Measurements from ENCODE around the gene KAT8. TPM values are rescaled to one million over a fixed set of nuclear protein-coding genes. Genes with fewer than 3 reads are reported as not detected.

Gene KAT8
- total RNA-seq, 2 experiments from 2014 or later = 55.6 to 58.7 TPM

DNA sequence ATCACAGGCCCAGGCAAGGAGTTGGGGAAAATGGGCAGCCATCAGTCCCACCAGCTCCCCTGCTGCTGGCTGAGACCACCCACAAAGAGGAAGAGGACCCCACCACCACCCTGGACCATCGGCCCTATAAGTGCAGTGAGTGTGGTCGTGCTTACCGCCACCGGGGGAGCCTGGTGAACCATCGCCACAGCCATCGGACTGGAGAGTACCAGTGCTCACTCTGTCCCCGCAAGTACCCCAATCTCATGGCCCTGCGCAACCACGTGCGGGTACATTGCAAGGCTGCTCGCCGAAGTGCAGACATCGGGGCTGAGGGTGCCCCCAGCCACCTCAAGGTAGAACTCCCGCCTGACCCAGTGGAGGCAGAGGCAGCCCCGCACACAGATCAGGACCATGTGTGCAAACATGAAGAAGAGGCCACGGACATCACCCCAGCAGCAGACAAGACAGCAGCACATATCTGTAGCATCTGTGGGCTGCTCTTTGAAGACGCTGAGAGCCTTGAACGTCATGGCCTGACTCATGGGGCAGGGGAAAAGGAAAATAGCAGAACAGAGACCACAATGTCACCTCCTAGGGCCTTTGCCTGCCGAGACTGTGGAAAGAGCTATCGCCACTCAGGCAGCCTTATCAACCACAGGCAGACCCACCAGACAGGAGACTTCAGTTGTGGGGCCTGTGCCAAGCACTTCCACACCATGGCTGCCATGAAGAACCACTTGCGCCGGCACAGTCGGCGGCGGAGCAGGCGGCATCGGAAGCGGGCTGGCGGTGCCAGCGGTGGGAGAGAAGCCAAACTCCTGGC is 39.7 kb upstream of the KAT8 start:
- no peak overlapping the region for H3K4me3 Mint-ChIP-seq
- DNase-seq = no peak
- no peaks in the 10 kb centered on the region for H3K27me3 Mint-ChIP-seq
- intact Hi-C loops (cut with micrococcal nuclease) = no loop called here
- H3K27ac Mint-ChIP-seq = peak overlapping the region; percentile 55
- POLR2A ChIA-PET = interaction anchor here (0.6 to 2.1 kb wide), 4 partner anchors 11 to 119 kb away, joined by 3 to 5 read pairs (median 4); partner anchors contain the start of genes FUS and PRSS53
- peaks cover 48% of the 10 kb centered on the region for H3K36me3 Mint-ChIP-seq (ENCODE audit: low read depth)
- CTCF ChIA-PET = interaction anchor here (0.7 kb wide), 1 partner anchor 18 kb away, joined by 3 read pairs; no protein-coding TSS in a partner anchor
- H3K4me1 Mint-ChIP-seq (ENCODE audit: low read depth) = peaks cover 45% of the 10 kb centered on the region
- no peaks in the 10 kb centered on the region for H3K9me3 Mint-ChIP-seq
- no peak for TF ChIP-seq CTCF (IDR thresholded peaks at IDR 0.05)
- ATAC-seq = no peak

DNA sequence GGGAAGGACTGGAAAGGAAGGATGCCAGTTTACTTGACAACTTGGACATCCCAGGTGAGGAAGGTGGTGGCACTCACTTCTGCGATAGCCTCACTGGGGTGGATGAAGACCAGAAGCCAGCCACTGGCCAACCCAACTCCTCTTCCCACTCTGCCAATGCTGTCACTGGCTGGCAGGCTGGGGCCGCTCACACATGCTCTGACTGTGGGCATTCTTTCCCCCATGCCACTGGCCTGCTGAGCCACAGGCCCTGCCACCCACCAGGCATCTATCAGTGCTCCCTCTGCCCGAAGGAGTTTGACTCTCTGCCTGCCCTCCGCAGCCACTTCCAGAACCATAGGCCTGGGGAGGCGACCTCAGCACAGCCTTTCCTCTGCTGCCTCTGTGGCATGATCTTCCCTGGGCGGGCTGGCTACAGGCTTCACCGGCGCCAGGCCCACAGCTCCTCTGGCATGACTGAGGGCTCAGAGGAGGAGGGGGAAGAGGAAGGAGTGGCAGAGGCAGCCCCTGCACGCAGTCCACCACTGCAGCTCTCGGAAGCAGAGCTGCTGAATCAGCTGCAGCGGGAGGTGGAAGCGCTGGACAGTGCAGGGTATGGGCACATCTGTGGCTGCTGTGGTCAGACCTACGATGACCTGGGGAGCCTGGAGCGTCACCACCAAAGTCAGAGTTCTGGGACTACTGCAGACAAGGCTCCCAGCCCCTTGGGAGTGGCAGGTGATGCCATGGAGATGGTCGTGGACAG is 38.7 kb upstream of the KAT8 start:
- H3K27ac Mint-ChIP-seq = no peak overlapping the region
- intact Hi-C loops (cut with micrococcal nuclease) = no loop called here
- DNase-seq (no peak), ATAC-seq (no peak)
- CTCF ChIA-PET = no interaction called here
- no peaks in the 10 kb centered on the region for H3K9me3 Mint-ChIP-seq
- H3K27me3 Mint-ChIP-seq = no peaks in the 10 kb centered on the region
- H3K36me3 Mint-ChIP-seq (ENCODE audit: low read depth) = peaks cover 50% of the 10 kb centered on the region
- POLR2A ChIA-PET = interaction anchor here (0.7 to 2.1 kb wide), 2 partner anchors 10 to 21 kb away, joined by 3 to 5 read pairs; partner anchors contain the start of gene PRSS53
- TF ChIP-seq CTCF (IDR thresholded peaks at IDR 0.05) = no peak
- no peak overlapping the region for H3K4me3 Mint-ChIP-seq
- peaks cover 47% of the 10 kb centered on the region for H3K4me1 Mint-ChIP-seq (ENCODE audit: low read depth)

DNA sequence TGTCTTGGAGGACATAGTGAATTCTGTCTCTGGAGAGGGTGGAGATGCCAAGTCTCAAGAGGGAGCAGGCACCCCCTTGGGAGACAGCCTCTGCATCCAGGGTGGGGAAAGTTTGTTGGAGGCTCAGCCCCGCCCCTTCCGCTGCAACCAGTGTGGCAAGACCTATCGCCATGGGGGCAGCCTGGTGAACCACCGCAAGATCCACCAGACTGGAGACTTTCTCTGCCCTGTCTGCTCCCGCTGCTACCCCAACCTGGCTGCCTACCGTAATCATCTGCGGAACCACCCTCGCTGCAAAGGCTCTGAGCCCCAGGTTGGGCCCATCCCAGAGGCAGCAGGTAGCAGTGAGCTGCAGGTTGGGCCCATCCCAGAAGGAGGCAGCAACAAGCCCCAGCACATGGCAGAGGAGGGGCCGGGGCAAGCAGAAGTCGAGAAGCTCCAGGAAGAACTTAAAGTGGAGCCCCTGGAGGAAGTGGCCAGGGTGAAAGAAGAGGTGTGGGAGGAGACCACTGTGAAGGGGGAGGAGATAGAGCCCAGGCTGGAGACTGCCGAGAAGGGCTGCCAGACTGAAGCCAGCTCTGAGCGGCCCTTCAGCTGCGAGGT is 38.0 kb upstream of the KAT8 start:
- no peak overlapping the region for H3K4me3 Mint-ChIP-seq
- peaks cover 47% of the 10 kb centered on the region for H3K4me1 Mint-ChIP-seq (ENCODE audit: low read depth)
- TF ChIP-seq CTCF (IDR thresholded peaks at IDR 0.05) = no peak
- ChIA-PET POLR2A (interaction anchor here (0.9 to 1.5 kb wide), 3 partner anchors 15 to 29 kb away, joined by 3 to 6 read pairs (median 3); partner anchors contain the start of gene VKORC1), CTCF (no interaction called here)
- no peaks in the 10 kb centered on the region for H3K9me3 Mint-ChIP-seq
- no peak overlapping the region for H3K27ac Mint-ChIP-seq
- peaks cover 50% of the 10 kb centered on the region for H3K36me3 Mint-ChIP-seq (ENCODE audit: low read depth)
- DNase-seq (peak; percentile 27), ATAC-seq (peak; percentile 65)
- no peaks in the 10 kb centered on the region for H3K27me3 Mint-ChIP-seq
- intact Hi-C loops (cut with micrococcal nuclease) = no loop called here

- CTCF ChIA-PET = no interaction called here
- DNase-seq = no peak
- POLR2A ChIA-PET = interaction anchor here (0.6 to 1.5 kb wide), 4 partner anchors 14 to 137 kb away, joined by 3 to 6 read pairs (median 3); partner anchors contain the start of genes PYDC1 and VKORC1
These were observed 37.3 kb upstream of the KAT8 start for GRCh38 chr16:31080035-31080629.

More at GRCh38 chr16:31080035-31080629, 37.3 kb upstream of the KAT8 start:
- TF ChIP-seq CTCF (IDR thresholded peaks at IDR 0.05) = no peak
- Mint-ChIP-seq H3K27me3 (no peaks in the 10 kb centered on the region), H3K9me3 (no peaks in the 10 kb centered on the region), H3K36me3 (ENCODE audit: low read depth) (peaks cover 44% of the 10 kb centered on the region), H3K27ac (no peak overlapping the region), H3K4me1 (ENCODE audit: low read depth) (peaks cover 41% of the 10 kb centered on the region), H3K4me3 (no peak overlapping the region)
- no peak for ATAC-seq
- intact Hi-C loops (cut with micrococcal nuclease) = no loop called here
